ENCODE results near the gene ANP32E.

ANP32E gene

DNA sequence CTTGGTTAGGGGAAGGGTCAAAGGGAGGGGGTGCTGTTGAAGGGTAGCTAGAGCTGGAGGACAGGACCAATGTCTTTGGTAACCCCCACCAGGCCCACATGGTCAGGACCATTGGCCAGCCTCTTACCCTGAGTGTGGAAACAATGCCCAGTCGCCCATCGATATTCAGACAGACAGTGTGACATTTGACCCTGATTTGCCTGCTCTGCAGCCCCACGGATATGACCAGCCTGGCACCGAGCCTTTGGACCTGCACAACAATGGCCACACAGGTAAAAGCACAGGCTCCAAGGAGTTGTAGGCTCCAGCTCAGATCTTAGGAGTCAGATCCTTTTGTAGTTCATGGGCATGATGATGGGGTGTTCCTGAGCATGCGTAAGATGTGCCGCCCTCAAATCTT, 25.5 kb upstream of the ANP32E start:
- H3K9me3 ChIP-seq (replicated peaks in 1 of 11), result no peaks in the 10 kb centered on the region
- H4K20me1 ChIP-seq, result peaks cover 0 to 16% (median 8%) of the 10 kb centered on the region in 11 experiments; a peak in 9 of 22 replicates
- no peak overlapping the region for H3K27ac ChIP-seq
- H3K27me3 ChIP-seq, result peaks cover 7 to 28% (median 21%) of the 10 kb centered on the region in 11 experiments; a peak in 18 of 22 replicates
- peaks cover 16 to 40% (median 28%) of the 10 kb centered on the region in 10 experiments for H3K4me1 ChIP-seq
- H3K36me3 ChIP-seq, result peaks cover 23 to 26% (median 24%) of the 10 kb centered on the region in 11 experiments
- H3K4me3 ChIP-seq, result no peak overlapping the region
- H3K4me2 ChIP-seq, result no peak overlapping the region
- H3K9ac ChIP-seq, result no peak overlapping the region
- no peak for TF ChIP-seq Cebpa-rat (IDR thresholded peaks at IDR 0.05)

DNA sequence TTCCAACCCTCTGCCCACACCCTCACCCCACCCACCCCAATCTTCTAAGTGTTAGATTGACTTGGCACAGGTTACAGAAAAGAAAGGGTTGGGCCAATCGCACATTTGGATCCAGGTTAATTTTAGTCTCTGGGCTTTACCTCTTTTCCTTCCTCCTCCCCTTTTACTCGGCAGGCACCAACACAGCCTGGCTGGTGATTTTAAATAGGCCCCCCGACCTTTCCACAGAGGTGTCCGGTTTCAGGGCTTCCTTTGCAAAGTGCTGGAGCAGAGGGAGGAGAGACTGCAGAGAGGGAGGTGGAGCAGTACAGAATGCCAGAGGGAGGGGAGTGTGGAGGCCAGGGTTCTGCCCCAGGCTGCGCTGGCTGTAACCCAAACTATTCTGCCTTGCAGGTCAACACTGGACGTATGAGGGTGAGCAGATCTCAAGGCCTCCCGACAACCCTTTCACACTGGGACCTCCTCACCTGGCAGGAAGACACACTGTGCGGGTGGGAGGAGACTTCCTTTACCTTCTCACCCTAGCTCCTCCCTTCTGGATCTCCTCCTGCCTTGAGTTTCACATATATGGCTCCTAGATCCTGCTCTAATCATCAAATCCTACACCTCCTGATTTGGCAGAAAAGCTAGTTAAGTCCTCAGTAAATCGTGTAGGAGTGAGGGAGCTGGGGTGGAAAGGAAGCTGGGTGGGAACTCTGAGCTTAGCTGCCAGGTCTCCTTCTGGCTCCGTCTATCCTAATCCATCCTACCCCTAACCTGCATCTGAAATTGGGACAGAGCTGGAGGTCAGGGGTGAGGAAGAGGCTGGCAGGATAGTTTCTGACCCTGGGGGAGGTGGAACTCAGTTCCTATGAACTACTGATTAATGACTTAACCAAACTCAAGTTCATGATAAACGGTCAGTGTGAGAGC, 24.1 kb upstream of the ANP32E start:
- Histone ChIP-seq H3K4me2 (peak overlapping the region in 2 of 11 experiments; percentile 4 to 7; a peak in 2 of 22 replicates), H3K9ac (no peak overlapping the region), H3K4me3 (no peak overlapping the region)

GRCh38 chr1:150259217-150259616, 23.3 kb upstream of the ANP32E start:
- H3K27me3 ChIP-seq, result peaks cover 7 to 28% (median 21%) of the 10 kb centered on the region in 11 experiments; a peak in 18 of 22 replicates
- H3K36me3 ChIP-seq, result peaks cover 2 to 6% (median 3%) of the 10 kb centered on the region in 11 experiments; a peak in 20 of 22 replicates
- no peak overlapping the region for H3K4me3 ChIP-seq
- H4K20me1 ChIP-seq, result peaks cover 0 to 6% (median 0%) of the 10 kb centered on the region in 11 experiments; a peak in 1 of 22 replicates
- no peak for TF ChIP-seq Cebpa-rat (IDR thresholded peaks at IDR 0.05)
- H3K9me3 ChIP-seq (replicated peaks in 1 of 11), result no peaks in the 10 kb centered on the region
- H3K27ac ChIP-seq, result no peak overlapping the region
- no peak overlapping the region for H3K9ac ChIP-seq
- H3K4me2 ChIP-seq, result no peak overlapping the region
- H3K4me1 ChIP-seq, result peaks cover 21 to 42% (median 35%) of the 10 kb centered on the region in 10 experiments

More for the DNA sequence above, 24.1 kb upstream of the ANP32E start:
- H3K27ac ChIP-seq, result no peak overlapping the region
- no peak for TF ChIP-seq Cebpa-rat (IDR thresholded peaks at IDR 0.05)
- H3K27me3 ChIP-seq, result peaks cover 7 to 28% (median 21%) of the 10 kb centered on the region in 11 experiments; a peak in 18 of 22 replicates
- peaks cover 10 to 13% (median 11%) of the 10 kb centered on the region in 11 experiments for H3K36me3 ChIP-seq
- H3K4me1 ChIP-seq, result peaks cover 21 to 42% (median 35%) of the 10 kb centered on the region in 10 experiments
- no peaks in the 10 kb centered on the region for H3K9me3 ChIP-seq (replicated peaks in 1 of 11)
- peaks cover 0 to 6% (median 0%) of the 10 kb centered on the region in 11 experiments; a peak in 2 of 22 replicates for H4K20me1 ChIP-seq

DNA sequence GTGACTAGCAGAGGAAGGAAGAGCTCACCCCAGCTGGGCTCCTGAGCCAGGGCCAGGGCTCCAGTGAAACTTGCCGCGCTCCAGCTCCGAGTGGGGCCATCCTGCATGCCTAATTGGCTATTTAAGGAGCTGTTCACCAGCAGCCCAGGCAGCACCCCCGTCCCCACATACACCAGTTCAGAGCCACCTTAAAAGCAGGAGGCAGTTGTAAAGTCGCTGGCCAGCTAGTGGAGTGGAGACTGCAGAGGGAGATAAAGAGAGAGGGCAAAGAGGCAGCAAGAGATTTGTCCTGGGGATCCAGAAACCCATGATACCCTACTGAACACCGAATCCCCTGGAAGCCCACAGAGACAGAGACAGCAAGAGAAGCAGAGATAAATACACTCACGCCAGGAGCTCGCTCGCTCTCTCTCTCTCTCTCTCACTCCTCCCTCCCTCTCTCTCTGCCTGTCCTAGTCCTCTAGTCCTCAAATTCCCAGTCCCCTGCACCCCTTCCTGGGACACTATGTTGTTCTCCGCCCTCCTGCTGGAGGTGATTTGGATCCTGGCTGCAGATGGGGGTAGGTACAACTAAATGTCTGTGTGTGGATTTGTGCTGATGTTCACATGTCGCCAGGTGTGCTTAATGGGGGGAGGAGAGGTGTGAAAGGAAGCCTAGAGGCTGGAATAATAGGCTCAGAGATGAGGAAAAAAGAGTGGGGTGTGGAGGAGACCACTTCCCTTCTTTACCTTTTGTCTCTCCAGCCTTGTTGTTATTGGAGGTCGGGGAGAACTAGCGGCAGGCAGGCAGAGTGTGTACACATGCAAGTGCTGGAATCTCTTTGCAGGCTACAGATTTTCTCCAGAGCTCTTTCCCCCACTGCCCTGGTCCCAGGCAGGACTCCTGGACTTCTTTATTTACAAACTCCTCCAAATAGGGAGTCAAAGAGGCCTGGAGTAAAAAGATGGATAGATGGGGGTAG, 22.0 kb upstream of the ANP32E start, which contains the start of gene CA14:
TSS of gene CA14 (plus strand) at position 151 of the 962 bp plus-strand sequence. CDS start at position 506, 355 bp downstream.
- H3K4me2 ChIP-seq, result peak within 1 kb of the TSS; percentile 53 to 84 (median 74)
- no peak within 1 kb of the TSS; a peak in 1 of 22 replicates for H3K27ac ChIP-seq
- peak within 1 kb of the TSS in 7 of 11 experiments; percentile 15 to 65 (median 54); a peak in 7 of 22 replicates for H3K9ac ChIP-seq

DNA sequence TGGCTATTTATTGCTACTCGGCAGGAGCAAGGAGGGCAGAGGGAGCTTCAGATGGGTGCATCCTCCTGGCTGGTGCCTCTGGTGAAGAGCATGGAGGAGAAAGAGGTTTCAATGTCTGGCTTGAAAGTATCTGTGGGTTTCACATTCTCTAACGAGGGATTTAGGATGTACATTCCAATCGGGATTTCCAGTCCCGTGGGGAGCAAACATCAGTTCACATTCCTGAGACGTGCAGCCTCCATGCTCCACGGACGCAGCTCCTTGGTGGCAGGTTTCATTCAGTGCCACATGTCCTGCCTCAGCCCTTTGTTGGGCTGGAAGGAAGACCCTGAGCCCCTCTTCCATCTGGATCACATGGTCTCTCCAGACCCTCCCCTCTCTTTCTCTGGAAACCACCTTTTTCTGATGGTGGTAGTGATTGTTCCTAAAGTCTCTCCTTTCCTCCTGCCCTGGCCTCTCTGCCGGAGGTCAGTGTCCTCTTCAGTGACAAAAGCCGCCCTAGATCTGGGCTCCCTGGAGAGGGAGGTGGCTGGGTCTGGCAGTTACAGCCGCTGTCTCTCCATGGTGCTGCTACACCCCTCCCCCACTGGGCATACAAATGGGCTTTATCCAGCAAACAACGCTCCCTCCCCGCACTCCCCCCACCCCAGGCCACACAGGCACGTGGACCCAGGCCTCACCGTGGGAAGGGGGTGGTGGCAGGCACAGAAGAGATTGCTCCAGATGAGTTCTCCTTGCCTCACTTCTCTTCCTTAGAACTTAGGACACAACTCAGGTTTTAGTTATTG, 20.8 kb upstream of the ANP32E start:
- H4K20me1 ChIP-seq, result no peaks in the 10 kb centered on the region; a peak in 1 of 22 replicates
- peak overlapping the region in 4 of 10 experiments; percentile 6 to 38 (median 22); a peak in 8 of 20 replicates for H3K4me3 ChIP-seq
- peaks cover 21 to 28% (median 25%) of the 10 kb centered on the region in 10 experiments for H3K4me1 ChIP-seq
- no peaks in the 10 kb centered on the region for H3K36me3 ChIP-seq
- no peak for TF ChIP-seq Cebpa-rat (IDR thresholded peaks at IDR 0.05)
- H3K9me3 ChIP-seq (replicated peaks in 1 of 11), result no peaks in the 10 kb centered on the region
- H3K4me2 ChIP-seq, result peak overlapping the region; percentile 53 to 84 (median 74)
- H3K9ac ChIP-seq, result peak overlapping the region in 7 of 11 experiments; percentile 49 to 69 (median 64); a peak in 9 of 22 replicates
- peaks cover 7 to 28% (median 21%) of the 10 kb centered on the region in 11 experiments; a peak in 18 of 22 replicates for H3K27me3 ChIP-seq
- no peak overlapping the region; a peak in 1 of 22 replicates for H3K27ac ChIP-seq

More for the DNA sequence above, 22.0 kb upstream of the ANP32E start, which contains the start of gene CA14:
- Histone ChIP-seq H3K36me3 (no peaks in the 10 kb centered on the region), H3K9me3 (replicated peaks in 1 of 11) (no peaks in the 10 kb centered on the region), H4K20me1 (peaks cover 0 to 6% (median 0%) of the 10 kb centered on the region in 11 experiments; a peak in 1 of 22 replicates), H3K4me3 (peak within 1 kb of the TSS in 1 of 10 experiments; percentile 38; a peak in 4 of 20 replicates), H3K27me3 (peaks cover 7 to 28% (median 21%) of the 10 kb centered on the region in 11 experiments; a peak in 18 of 22 replicates), H3K4me1 (peaks cover 21 to 34% (median 27%) of the 10 kb centered on the region in 10 experiments)
- TF ChIP-seq Cebpa-rat (IDR thresholded peaks at IDR 0.05), result no peak

- no peaks in the 10 kb centered on the region for H3K9me3 ChIP-seq (replicated peaks in 1 of 11)
- H3K9ac ChIP-seq, result peak overlapping the region in 8 of 11 experiments; percentile 49 to 69 (median 64); a peak in 12 of 22 replicates
- no peaks in the 10 kb centered on the region; a peak in 1 of 22 replicates for H4K20me1 ChIP-seq
- peaks cover 7 to 28% (median 21%) of the 10 kb centered on the region in 11 experiments; a peak in 18 of 22 replicates for H3K27me3 ChIP-seq
- H3K27ac ChIP-seq, result peak overlapping the region in 5 of 11 experiments; percentile 59 to 77 (median 73); a peak in 8 of 22 replicates
- peak overlapping the region; percentile 53 to 84 (median 74) for H3K4me2 ChIP-seq
- peak overlapping the region in 5 of 10 experiments; percentile 6 to 38 (median 28); a peak in 8 of 20 replicates for H3K4me3 ChIP-seq
- H3K4me1 ChIP-seq, result peaks cover 21 to 28% (median 25%) of the 10 kb centered on the region in 10 experiments
- H3K36me3 ChIP-seq, result no peaks in the 10 kb centered on the region
- TF ChIP-seq Cebpa-rat (IDR thresholded peaks at IDR 0.05), result no peak
Observed at GRCh38 chr1:150256198-150256553, 20.3 kb upstream of the ANP32E start.

DNA sequence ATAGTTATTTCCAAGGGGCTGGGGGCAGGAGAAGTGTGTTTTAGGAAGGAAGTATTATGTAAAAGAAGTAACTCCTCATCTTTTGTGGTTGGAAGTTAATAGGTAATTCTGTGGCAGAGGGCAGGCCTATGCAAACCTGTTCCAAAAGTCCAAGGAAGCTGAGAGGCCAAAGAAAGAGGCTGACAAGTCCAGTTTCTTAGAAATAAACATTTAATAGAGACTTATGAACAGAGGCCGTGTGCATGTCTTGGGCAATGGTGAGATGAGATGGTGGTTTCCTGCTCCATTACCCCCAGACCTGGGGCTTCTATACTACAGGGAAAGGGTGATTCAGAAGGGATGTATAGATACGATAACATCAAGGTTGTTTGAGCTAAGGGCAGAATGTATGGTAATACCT, 14.0 kb upstream of the ANP32E start:
- no peaks in the 10 kb centered on the region for H3K36me3 ChIP-seq
- peaks cover 0 to 6% (median 2%) of the 10 kb centered on the region in 10 experiments; a peak in 7 of 20 replicates for H3K4me1 ChIP-seq
- H3K4me3 ChIP-seq, result no peak overlapping the region
- no peaks in the 10 kb centered on the region for H3K27me3 ChIP-seq
- H4K20me1 ChIP-seq, result no peaks in the 10 kb centered on the region
- H3K9ac ChIP-seq, result no peak overlapping the region
- H3K27ac ChIP-seq, result no peak overlapping the region
- peak overlapping the region in 6 of 11 experiments; percentile 4 to 38 (median 24); a peak in 4 of 22 replicates for H3K4me2 ChIP-seq
- TF ChIP-seq Cebpa-rat (IDR thresholded peaks at IDR 0.05), result no peak
- H3K9me3 ChIP-seq (replicated peaks in 1 of 11), result no peaks in the 10 kb centered on the region

Data from BLaER1 treated with 17β-estradiol and CSF1 and Interleukin-3, amounts not matched to agents 10 nM and 100 nM (cell line).